ENCODE results near the gene RPP25.

RPP25 gene

DNA sequence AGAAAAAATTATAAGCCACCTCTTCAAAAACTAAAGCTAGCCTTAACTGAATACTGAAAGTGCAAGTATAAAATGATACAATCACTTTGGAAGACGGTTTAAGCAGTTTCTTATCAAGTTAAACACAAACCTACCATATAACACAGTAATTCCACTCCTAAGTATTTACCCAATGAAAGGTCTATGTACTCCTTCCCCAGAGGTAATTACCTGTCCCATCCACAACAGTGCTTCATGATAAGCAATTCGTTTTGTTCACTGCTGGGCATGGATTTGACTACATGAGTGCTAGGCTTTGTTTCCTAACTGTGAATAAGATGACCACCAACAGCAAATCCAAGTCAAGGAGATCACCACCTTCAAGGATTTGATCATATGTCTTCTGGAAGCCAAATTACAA, 23.0 kb downstream of the RPP25 start:
- DNase-seq (ENCODE audit: low read depth in 1 of 2, low spot score in 1 of 2): no peak
- H3K27ac ChIP-seq (replicated peaks): no peak overlapping the region
- no peak for TF ChIP-seq SPI1 (IDR thresholded peaks at IDR 0.05; ENCODE audit: borderline replicate concordance, low read depth)
- no peak for TF ChIP-seq GABPA (IDR thresholded peaks at IDR 0.05; ENCODE audit: low read depth)
- TF ChIP-seq REST (IDR thresholded peaks at IDR 0.05; ENCODE audit: insufficient replicate concordance, low read depth): no peak
- TF ChIP-seq, protein P1, sequence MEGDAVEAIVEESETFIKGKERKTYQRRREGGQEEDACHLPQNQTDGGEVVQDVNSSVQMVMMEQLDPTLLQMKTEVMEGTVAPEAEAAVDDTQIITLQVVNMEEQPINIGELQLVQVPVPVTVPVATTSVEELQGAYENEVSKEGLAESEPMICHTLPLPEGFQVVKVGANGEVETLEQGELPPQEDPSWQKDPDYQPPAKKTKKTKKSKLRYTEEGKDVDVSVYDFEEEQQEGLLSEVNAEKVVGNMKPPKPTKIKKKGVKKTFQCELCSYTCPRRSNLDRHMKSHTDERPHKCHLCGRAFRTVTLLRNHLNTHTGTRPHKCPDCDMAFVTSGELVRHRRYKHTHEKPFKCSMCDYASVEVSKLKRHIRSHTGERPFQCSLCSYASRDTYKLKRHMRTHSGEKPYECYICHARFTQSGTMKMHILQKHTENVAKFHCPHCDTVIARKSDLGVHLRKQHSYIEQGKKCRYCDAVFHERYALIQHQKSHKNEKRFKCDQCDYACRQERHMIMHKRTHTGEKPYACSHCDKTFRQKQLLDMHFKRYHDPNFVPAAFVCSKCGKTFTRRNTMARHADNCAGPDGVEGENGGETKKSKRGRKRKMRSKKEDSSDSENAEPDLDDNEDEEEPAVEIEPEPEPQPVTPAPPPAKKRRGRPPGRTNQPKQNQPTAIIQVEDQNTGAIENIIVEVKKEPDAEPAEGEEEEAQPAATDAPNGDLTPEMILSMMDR (IDR thresholded peaks at IDR 0.05; ENCODE audit: insufficient read depth, low read length): no peak
- no peak for TF ChIP-seq POLR2AphosphoS5 (IDR thresholded peaks at IDR 0.05; ENCODE audit: low read depth)
- H3K27me3 ChIP-seq (ENCODE audit: insufficient read depth, poor library complexity, severe bottlenecking): no peaks in the 10 kb centered on the region
- no peak overlapping the region for H3K4me3 ChIP-seq (replicated peaks; ENCODE audit: insufficient read depth, low read length)

- no peak overlapping the region for H3K4me3 ChIP-seq (replicated peaks; ENCODE audit: insufficient read depth, low read length)
- H3K27me3 ChIP-seq (ENCODE audit: insufficient read depth, poor library complexity, severe bottlenecking): no peaks in the 10 kb centered on the region
- no peak for DNase-seq (ENCODE audit: low read depth in 1 of 2, low spot score in 1 of 2)
- TF ChIP-seq GABPA (IDR thresholded peaks at IDR 0.05; ENCODE audit: low read depth) (no peak), SPI1 (IDR thresholded peaks at IDR 0.05; ENCODE audit: borderline replicate concordance, low read depth) (no peak), REST (IDR thresholded peaks at IDR 0.05; ENCODE audit: insufficient replicate concordance, low read depth) (no peak), POLR2AphosphoS5 (IDR thresholded peaks at IDR 0.05; ENCODE audit: low read depth) (no peak)
- TF ChIP-seq, protein P1 (IDR thresholded peaks at IDR 0.05; ENCODE audit: insufficient read depth, low read length): no peak
- H3K27ac ChIP-seq (replicated peaks): no peak overlapping the region
Measured at GRCh38 chr15:74928771-74929198, 27.8 kb downstream of the RPP25 start.

GRCh38 chr15:74924525-74924924, 32.0 kb downstream of the RPP25 start:
- H3K27me3 ChIP-seq (ENCODE audit: insufficient read depth, poor library complexity, severe bottlenecking): no peaks in the 10 kb centered on the region
- TF ChIP-seq POLR2AphosphoS5 (IDR thresholded peaks at IDR 0.05; ENCODE audit: low read depth) (no peak), REST (IDR thresholded peaks at IDR 0.05; ENCODE audit: insufficient replicate concordance, low read depth) (no peak), SPI1 (IDR thresholded peaks at IDR 0.05; ENCODE audit: borderline replicate concordance, low read depth) (no peak), GABPA (IDR thresholded peaks at IDR 0.05; ENCODE audit: low read depth) (no peak)
- TF ChIP-seq, protein P1 (IDR thresholded peaks at IDR 0.05; ENCODE audit: insufficient read depth, low read length): no peak
- no peak overlapping the region for H3K27ac ChIP-seq (replicated peaks)
- H3K4me3 ChIP-seq (replicated peaks; ENCODE audit: insufficient read depth, low read length): no peak overlapping the region
- no peak for DNase-seq (ENCODE audit: low read depth in 1 of 2, low spot score in 1 of 2)
